Tibial nerve (tissue), 3 donors: ENCODE measurements around the gene CLTCL1.

Experiments
- CTCF ChIP-seq, 5 experiments: fragments of 200-600 bp in 3 of 5; fragments of 450-650 bp in 2 of 5; sonication (generic) in 3 of 5; IDR thresholded peaks; one replicate each; pipeline ENCODE4 v1.5.1; 2016 to 2019; ENCODE audit warnings: antibody characterized with exemption in 5 of 5, mild to moderate bottlenecking in 3 of 5, moderate library complexity in 2 of 5
- POLR2A ChIP-seq, 2 donors: fragments of 450-650 bp; IDR thresholded peaks; one replicate each; pipeline ENCODE4 v1.6.1; 2017; ENCODE audit warnings: antibody characterized with exemption in 2 of 2, mild to moderate bottlenecking in 2 of 2, moderate library complexity in 2 of 2

GRCh38 chr22:19287076-19287707 lies 4.3 kb downstream of the CLTCL1 start:
- TF ChIP-seq CTCF (IDR thresholded peaks at IDR 0.05) (no peak), POLR2A (IDR thresholded peaks at IDR 0.05) (no peak)
